Activated T-helper 2 cell treated with anti-CD3 and anti-CD28 coated beads, Interferon-gamma antibody, Interleukin-2, Interleukin-4, amounts not matched to agents 10 μg/mL and 5 μg/mL and 100 μg/mL, durations not matched to agents 14 hours and 24 hours and 36 hours (primary cell): Measurements from ENCODE around the gene TCF19. TPM values are rescaled to one million over a fixed set of nuclear protein-coding genes. Genes with fewer than 3 reads are reported as not detected.

Experiments
- total RNA-seq: library from RNA; stranded (reverse); gene quantifications from 2 replicates; pipeline ENCODE4 v1.2.3, GENCODE V29; 2022

The TCF19 gene
- total RNA-seq, 1 donor from 2014 or later, result 82.0 TPM

Other genes starting within 250 kb of the TCF19 start
- gene VARS2, start 244.4 kb upstream of the TCF19 start, total RNA-seq, result 67.0 and 75.0 TPM in 2 replicates
- not detected in 2 replicates for gene SFTA2, start 226.4 kb upstream of the TCF19 start, total RNA-seq
- gene MUCL3, start 217.6 kb upstream of the TCF19 start, total RNA-seq, result not detected in 2 replicates
- not detected in 2 replicates for gene MUC21, start 174.9 kb upstream of the TCF19 start, total RNA-seq
- gene MUC22, start 148.1 kb upstream of the TCF19 start, total RNA-seq, result not detected in 2 replicates
- not detected in 2 replicates for gene C6orf15, start 46.0 kb upstream of the TCF19 start, total RNA-seq
- gene PSORS1C1, start 43.8 kb upstream of the TCF19 start, total RNA-seq, result not detected in 2 replicates
- not detected in 2 replicates for gene CDSN, start 38.1 kb upstream of the TCF19 start, total RNA-seq
- not detected in 2 replicates for gene PSORS1C2, start 19.5 kb upstream of the TCF19 start, total RNA-seq
- 50.5 and 53.1 TPM in 2 replicates for gene CCHCR1, start 787 bp upstream of the TCF19 start, total RNA-seq
- not detected in 2 replicates for gene POU5F1, start 12.1 kb downstream of the TCF19 start, total RNA-seq
- gene HLA-C, start 113.5 kb downstream of the TCF19 start, total RNA-seq, result 895 and 906 TPM in 2 replicates
- 3,580 and 3,693 TPM in 2 replicates for gene HLA-B, start 198.6 kb downstream of the TCF19 start, total RNA-seq
- gene MICA, start 245.0 kb downstream of the TCF19 start, total RNA-seq, result 5.6 and 6.0 TPM in 2 replicates